ENCODE results near the gene SMAD3.

Gene SMAD3

DNA sequence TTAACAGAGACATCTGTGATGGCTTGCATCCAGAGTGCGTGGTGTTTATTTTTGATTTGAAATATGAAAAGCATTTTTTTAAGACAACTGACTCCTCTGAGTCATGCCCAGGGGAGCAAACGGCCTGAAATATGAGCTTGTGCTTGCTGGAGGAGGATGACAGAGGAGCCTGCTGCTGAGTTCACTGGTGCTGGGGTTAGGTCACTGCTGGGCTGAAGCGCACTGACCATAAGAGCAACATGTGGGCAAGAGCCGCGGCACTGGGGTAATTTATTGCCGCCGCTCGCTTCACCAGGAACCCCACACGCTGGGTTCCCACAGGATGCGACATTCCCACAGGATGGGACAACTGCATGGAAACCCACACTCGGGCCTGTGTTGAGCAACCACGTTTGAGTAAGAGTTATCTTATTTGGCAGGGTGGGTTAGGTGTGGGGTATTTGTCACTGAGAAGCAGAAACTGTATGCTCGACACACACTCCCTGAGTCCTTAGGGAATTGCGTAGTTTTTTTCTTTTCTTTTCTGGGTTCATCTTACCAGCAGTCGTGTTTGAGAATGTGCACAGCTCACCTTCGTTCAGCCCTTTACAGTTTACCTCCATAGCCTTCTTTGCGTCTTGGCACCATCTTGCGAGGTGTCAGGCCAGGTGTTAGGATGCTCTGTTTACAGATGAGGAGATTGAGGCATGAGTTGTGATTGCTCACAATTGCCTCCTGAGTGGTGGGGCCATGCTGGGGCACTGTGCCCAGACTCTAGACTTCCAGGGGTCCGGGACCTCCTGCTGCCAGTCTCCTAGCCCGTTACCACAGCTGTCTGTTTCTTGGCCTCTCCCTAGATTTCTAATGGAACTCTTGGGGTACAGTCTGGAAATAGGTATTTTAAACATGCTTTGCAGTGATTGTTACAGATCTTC is 60.4 kb downstream of the SMAD3 start:
- no peak for DNase-seq (ENCODE audit: low read depth)

DNA sequence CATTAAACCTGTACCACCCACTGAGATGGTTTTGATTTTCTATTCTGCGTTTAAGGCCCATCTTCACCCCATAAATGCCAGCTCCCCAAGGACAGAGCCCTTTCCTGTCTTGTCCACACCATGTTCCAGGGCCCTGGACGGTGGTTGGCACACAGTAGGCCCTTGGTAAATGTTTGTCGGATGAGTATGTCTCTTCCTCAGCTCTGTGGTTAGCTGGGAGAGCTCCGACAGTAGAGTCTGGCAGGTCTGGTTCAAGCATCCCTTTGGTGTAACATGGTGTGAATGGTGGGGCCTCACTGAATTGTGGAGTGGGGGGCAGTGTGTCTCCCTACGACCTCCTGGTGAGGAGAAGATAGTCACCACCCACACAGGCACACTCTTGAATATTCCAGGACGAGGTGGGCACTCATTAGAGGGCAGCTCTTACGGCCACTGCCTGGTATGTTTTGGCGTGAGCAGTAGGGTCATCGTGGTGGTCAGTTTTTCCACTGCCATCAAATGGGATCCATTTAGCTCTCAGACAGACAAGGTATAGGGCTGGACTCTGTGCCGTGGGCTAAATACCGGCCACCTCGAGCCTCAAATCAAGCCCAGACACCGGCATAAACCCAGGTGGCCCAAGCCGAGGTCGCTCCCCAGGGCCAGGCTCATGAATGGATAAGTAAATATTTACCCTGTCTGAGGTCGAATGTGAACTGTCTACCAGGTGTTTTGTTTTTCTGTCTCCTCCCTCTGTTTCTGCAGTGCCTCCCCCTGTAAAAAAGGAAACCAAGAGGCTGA is 61.3 kb downstream of the SMAD3 start:
- no peak for DNase-seq (ENCODE audit: low read depth)

DNA sequence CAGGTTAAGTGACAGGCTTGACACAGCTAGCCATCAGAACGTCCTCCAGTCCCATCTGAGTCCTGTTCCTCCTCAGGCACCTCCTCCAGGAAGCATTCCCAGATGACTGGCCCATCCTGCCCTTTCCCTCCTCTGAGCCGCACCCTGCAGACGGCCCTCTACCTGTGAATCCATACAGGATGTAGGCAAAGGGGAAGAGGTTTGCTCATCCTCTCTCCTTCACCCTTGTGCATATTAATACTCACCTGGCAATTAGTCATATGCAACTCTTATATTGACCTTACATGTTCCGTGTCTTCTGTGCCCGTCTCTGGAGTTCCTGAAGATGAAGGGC is 61.9 kb downstream of the SMAD3 start:
- no peak for DNase-seq (ENCODE audit: low read depth)

DNA sequence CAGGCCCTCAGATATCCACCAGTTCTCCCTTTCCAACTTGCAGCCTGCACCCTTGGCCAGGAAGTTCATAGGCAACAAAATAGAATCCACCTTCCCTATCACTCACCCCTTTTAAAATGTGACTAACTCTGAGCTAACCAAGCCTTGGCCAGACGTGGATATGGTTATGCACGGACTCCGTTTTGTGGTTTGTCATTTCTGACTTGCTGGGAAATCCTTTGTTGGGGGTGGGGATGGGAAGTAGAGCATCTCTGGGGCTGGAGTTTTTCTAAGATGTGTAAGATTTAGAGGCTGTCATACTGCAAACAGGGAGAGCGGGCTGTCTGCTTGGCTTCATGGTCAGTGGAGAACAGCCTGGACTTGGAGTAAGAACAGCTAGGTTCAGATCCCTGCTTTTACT is 62.6 kb downstream of the SMAD3 start:
- DNase-seq (ENCODE audit: low read depth) = no peak

DNA sequence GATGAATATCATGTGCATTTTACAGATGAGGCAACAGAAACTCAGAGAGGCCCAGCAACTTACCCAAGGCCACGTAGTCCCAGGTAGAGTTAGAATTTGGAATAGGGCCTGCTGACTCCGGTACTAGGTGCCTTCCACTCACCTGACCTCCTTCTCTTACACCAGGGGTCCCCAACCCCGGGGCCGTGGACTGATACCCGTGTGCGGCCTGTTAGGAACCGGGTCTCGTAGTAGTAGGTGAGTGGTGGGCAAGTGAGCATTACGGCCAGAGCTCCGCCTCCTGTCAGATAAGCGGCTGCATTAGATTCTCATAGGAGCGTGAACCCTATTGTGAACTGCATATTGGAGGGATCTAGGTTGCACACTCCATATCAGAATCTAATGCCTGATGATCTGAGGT is 64.8 kb downstream of the SMAD3 start:
- no peak for DNase-seq (ENCODE audit: low read depth)

DNA sequence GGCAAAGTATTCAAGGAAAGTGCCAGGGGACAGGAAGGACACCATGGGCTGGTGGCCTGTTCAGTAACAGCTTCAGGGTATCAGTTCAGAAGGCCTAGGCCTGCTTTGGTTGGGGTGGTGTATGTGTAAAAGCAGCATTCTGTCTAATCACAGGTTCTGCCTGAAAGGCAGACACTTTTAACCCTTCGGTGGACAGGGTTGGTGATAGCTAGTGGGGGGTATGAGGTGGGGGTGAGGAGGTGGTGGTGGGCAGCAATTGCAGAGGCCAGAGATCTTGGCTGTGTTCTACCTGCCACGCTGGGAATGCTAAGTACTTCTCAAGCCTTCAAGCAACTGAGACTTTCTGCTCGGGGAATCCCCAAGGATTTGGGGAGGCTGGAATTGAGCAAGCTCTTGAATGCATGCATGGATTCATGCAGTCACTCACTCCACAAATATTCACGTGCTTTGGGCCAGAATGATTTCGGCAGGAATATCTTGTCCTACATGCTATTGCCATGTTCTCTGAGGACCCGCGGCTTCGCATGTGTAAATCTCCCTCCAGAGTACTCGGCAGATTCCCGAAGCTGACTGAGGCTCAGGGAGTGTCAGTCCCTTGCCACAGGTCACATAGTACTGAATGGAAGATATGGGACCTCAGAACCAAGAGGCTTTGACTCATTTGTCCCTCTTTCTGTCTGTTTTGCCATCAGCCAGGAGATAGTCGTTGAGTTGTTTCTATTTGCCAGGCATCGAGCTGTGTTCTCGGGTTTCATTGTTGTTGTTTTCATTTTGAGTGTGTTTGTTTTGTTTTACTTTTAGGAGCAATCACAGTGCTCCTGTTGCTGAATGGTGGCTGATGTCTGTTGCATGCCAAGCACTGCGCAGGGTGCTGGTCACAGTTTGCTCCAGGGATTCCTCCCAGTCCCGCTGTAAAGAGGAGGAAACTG is 65.5 kb downstream of the SMAD3 start:
- DNase-seq (ENCODE audit: low read depth) = no peak

DNA sequence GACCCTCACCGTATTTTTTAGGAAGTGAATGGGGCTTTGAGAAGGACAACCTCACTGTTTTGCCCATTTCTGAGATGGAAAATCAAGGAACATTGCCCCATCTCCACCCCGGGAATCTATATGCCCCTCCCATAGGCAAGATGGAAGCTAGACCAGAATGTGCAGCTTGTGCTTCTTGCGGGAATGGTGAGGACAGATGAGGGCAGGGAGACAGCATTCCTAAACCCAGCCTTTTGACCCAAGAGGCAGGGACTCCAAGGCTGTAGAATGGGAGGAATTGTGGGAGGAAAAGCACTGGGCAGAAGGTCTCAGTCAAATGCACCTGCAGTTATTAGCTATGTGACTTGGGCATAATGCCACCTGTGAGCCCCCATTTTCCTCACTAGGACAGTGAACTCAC is 66.9 kb downstream of the SMAD3 start:
- DNase-seq (ENCODE audit: low read depth) = no peak

DNA sequence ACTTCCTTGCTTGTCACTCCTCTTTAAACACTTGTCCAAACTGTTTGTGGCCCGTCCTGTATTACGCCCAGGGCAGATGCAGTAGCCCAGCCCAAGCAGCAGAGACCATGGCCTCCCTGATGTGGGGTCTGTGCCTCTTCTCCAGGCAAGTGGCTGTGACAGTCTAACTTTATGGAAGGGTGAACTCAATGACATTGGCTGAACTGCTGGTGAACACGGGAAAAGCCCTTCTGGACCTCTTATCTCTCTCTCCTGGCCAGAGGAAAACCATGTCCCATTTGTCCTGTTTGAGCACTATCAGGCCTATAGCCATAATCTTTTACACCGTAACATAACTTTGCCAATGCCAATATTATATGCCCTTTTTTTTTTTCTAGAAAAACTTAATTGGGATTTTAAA is 67.6 kb downstream of the SMAD3 start:
- no peak for DNase-seq (ENCODE audit: low read depth)

DNA sequence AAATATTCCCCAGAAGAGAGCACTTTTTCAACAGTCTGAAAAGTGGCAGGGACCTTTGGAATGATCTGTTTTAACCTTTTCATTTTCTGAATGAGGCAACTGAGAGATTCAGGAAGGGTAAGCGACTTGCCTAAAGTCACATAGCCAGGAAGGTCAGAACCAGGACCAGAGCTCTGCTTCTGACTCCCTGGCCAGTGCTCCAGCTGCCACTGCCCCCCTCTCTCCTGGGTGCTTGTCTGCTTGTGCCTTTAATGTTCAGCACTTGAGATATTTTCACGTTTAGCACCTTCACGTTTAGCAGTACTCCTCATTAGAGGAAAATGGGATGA is 68.3 kb downstream of the SMAD3 start:
- no peak for DNase-seq (ENCODE audit: low read depth)

DNA sequence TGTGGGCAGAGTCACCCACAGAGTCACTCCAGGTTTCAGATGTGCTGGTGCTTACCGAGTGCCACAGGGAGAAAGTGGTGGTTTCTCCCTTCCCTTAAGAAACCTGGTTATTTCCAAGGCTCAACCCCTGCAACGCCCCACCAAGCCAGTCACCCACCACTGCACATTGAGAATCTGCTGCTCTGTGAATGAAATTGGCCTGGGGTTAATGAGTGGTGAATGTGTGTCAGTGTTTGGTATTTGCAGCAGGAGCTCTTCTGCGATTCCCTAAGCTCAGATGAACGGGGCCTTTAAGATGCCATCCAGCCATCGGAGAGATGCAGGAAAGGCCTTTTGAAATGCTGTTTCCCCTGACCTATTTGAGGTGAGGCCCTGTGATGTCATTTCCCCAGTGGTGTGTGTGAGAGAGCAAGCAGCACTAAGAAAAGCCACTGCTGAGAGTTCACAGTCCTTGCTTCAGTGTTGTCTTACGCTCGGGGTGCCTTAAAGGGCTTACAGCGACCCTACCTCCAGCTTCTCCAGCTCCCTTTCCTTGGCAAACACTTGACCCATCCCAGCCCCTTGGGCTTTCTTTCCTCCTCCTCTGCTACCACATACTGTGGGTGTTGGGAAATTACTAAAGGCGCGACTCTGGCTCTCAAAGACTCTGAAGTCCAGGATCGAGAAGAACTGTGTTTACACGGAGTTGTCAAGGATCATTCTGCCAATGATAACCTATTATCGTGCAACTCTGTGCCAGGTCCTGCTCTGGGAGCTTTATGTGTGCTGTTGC is 68.9 kb downstream of the SMAD3 start:
- no peak for DNase-seq (ENCODE audit: low read depth)

DNA sequence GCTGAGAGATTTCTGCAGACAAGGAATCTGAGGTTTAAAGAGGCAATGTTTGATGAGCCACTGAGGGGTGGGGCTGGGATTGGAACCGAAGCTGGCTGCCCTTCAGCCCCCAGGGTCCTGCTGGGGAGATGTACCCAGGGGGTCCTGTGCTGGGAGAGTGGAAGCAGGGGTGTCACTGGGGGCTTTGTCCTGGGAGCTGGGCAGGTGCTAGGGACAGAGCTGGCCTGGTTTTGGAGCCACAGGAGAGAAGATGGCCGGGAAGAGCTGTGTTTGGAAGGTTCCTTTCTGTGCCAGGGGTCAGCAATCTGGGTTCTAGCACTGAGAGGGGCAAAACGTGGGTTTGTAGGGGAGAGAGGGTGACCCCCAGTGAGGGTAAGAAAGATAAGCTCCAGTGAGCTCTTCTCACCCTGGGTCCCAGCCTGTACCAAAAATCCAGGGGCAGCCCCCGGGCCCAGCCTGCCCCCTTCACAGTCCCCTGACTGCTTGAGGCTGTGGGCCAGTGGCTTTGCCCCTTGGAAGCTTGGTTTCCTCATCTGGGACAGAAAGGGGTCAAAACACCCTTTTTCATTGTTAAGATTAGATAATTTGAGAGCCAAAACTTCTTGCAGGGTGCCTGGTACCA is 69.6 kb downstream of the SMAD3 start:
- DNase-seq (ENCODE audit: low read depth) = no peak

DNA sequence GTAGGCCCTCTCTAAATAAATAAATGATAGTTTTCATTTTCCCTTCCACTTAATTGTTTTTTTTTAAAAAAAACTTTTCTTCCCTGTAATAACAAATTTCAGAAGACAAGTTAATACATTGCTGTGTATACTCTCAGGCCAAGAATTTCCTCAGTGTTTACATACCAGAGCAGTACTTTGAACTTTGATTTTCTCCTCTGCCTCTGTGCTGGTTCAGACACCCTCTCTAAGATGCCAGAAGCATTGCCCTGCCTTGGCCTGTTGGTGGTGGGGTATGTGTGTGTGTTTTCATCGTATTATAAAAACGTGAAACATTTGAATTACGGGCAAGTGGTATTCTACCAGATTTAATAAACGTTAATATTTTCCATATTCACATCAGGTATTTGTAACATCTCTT is 70.1 kb downstream of the SMAD3 start:
- no peak for DNase-seq (ENCODE audit: low read depth)

DNA sequence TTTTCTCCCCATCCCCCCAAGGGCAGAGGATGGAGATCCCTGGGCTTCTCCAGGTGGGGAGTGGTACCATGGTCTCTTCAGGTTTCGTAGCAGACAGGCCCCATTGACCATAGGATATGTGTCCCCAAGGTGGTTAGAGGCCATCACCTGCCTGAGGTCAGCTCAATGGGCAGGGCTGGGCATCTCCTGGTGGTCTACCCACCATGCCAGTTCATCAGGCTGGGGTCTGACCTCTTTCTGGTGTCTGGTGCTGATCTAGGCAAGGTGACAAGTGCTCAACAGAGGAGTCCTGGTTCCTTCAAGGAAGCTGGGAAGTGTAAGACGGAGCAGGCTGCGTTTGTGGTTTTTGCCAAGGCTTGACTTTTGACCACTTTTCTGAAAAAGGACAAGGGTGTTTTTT is 71.4 kb downstream of the SMAD3 start:
- no peak for DNase-seq (ENCODE audit: low read depth)

DNA sequence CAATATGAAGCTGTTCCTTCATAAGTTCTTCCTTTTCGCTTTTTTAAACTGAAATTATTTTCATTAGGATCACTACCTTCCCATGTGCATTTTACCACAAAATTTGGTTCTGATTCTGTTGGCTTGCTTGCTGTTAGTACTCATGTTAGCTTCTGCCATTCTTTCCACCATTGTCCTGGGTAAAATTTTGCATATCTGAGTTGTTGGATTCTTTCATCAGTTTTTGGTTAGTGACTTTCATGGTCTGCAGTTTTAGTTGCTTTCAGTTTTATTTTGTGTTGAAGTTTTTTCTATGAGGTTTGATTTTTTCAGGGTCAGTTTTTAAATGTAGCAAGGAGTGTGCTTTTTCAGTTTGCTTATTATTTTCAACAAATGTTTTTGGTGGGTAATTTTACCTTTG is 71.9 kb downstream of the SMAD3 start:
- DNase-seq (ENCODE audit: low read depth) = no peak

DNA sequence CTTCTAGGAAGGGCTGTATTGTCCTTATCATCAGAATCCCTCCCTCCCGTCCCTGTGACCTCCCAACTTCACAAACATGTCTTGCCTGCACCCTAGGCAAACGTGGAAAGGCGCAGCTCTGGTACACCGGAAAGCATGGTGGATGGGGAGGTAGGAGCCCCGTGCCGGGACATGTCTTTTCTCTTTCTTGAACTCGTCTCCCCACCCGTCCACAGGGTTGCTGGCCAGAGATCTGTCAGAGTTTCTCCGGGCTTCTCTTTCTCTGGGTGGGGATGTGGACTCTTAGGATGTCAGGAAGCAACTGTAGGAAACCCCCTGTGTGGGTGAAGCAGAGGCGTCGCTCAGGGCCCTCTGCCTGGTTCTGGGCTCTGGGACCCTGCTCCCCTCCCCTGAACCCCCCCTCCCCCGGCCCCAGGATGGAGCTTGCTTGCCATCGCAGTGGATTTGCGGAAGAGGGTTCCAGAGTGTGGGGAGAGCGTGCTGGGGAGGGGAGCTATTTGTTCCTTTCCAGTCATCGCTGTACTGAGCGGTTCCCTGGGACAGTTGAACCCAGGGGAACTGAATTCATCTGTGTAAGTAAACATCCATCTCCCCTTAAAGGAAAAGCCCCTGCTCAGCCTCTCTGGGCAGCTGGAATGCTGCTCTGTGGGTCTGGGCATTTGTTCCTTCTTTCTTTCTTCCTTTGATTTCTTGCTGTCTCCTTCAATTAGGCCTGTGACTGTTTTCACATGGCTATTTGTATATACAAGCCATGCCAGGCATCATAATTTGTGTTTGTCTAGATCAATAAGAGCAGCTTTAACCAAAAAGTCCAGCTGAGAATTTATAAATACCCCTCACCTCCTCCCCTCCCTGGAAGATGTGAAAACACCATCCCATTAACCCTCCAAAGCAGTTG is 72.8 kb downstream of the SMAD3 start:
- no peak for DNase-seq (ENCODE audit: low read depth)

DNA sequence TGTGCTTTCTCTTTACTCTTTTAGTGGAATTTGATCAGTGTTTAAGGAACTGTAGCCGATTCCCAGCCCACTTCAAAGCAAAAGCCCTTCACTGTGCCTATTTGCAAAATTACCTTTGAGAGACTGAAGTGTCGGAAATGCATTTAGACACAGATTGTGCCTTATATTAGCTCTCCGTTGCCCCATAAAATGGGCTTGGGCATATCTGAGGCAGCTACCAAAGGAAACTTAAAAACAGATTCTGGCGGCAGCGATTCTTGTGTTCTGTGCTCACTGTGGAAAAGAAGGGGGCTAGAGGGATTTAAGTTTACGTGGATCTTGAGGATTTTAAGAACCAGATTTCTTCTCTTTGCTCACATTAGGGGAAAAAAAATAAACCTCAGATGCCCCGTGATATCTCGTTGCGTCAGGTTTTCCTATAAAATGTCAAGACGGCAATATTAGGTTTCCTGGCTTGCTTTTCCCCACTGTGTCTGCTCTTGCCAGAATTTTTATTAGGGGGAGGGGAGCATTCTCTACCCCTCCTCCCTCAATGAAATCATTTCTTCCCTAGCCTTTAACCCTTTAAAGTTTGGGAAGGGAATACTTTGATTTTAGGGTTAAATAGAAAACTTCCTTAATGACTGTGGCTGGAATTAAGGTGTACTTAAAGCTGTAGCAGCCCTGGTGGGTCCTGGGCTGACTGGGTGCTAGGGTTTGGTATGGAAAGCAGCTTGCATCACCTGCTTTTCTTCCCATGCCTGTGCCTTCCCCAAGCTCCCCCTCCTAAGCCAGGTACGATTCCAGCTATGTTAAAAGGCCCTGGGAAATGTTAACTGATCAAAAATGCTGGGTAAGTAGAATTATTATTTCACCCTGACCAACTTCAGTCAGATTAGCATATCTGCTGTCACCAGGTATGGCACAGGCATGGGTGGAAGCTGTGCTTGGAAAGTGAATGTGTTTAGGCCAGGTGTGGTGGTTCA is 73.8 kb downstream of the SMAD3 start:
- no peak for DNase-seq (ENCODE audit: low read depth)

DNA sequence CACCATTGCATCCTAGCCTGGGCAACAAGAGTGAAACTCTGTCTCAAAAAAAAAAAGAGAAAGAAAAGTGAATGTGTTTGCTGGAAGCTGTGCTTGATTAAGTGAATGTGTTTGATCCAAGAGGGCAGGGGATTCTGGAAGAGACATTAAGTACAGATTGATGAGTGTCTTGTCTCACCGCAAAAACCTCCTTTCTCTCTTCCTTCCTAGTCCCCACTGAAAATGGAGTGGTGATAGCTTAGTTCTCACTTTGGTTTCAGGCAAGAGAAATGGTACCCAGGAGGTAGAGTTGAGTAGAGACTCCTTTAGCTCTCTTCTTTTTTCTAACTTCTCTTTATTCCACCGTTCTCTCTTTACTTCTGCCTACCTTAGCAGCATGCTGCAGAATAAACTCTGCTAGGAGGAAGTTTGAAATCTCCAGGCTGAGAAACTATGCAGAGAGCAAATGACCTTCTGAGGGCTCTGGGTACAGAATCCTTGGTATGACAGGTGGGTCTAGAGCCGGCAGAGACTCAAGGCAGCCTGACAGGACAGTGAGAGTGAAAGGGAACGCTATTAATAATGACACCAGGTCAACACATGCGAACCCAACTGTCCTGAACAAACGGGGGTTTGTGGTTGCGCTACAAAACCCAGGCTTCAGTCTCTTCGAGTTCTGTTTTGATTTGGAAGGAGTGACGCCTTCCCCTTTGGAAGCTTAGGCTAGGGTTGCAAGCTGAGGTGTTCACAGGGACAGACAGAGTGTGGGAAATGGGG is 74.9 kb downstream of the SMAD3 start:
- DNase-seq (ENCODE audit: low read depth) = no peak

DNA sequence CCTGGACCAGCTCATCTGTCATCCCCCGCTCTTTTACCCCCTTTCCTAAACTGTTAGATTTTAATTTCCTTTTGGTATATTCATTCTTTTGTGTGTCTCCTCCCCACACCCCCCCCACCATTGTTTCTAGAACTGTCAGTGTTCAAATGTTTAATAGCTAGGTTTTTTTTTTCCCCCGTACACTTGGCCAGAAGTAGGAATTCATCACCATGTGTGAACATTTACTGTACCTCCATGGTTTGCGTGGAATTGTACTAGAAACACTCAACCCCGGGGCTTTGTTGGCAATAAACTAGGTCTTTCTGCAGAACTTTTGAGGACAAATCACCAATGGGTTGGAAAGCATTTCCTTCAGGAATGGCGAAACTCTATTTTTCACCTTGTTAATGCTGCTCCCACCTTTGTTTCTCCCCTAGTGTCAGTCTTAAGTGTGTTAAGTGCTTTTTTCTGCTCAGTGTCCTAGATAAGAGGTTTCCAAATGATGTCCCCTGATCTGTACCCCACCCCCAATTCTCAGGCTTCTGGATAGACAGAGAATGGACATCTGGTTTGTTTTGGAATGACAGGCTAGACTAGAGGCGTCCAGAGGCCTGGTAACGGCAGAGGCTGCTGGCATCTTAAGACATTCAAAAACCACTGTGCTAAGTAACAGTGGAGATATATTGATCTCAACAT is 76.8 kb downstream of the SMAD3 start:
- no peak for DNase-seq (ENCODE audit: low read depth)
